Common myeloid progenitor, CD34-positive (primary cell): ENCODE results near the gene RLN1.
A peak's percentile ranks its signal among the peaks of the same experiment; 100 is the strongest.
"Not testable (repeated sequence)": the region's sequence is repeated elsewhere in the genome, so short reads cannot be mapped to it uniquely, and the experiment has no call there.

Source experiments
- CTCF ChIA-PET: fragments of 350-600 bp; sonication (Branson Sonifier 250); formaldehyde crosslinking; loops from one replicate; lab custom pipeline; 2021; ENCODE audit warnings: antibody characterized with exemption; lab: Charles Lee
- POLR2A ChIA-PET: fragments of 350-600 bp; sonication (Branson Sonifier 250); formaldehyde crosslinking; loops from one replicate; lab custom pipeline; 2021; ENCODE audit warnings: antibody characterized with exemption; lab: Charles Lee
- DNase-seq, 3 donors: peaks; one replicate each; pipeline versions ENCODE4 v3.0.0 to v3.0.0-alpha.2; 2013
- H3K27ac ChIP-seq, 2 experiments: 1 replicate in 1 of 2; 2 replicates in 1 of 2; pipeline ENCODE4 v1.7.0; 2013; ENCODE audit warnings: inconsistent platforms in 2 of 2, low read length in 2 of 2, mild to moderate bottlenecking in 2 of 2, low read depth in 1 of 2, moderate library complexity in 1 of 2; ENCODE audit not compliant: severe bottlenecking in 2 of 2, insufficient read depth in 1 of 2, poor library complexity in 1 of 2
- H3K27me3 ChIP-seq, 5 experiments: replicated peaks in 2 of 5; 1 replicate in 3 of 5; 2 replicates in 2 of 5; pipeline versions ENCODE4 v1.6.1 to v1.7.0; 2013; ENCODE audit warnings: low read length in 4 of 5, mild to moderate bottlenecking in 2 of 5, moderate library complexity in 2 of 5, inconsistent platforms in 1 of 5; ENCODE audit not compliant: insufficient read depth in 5 of 5, control insufficient read depth in 4 of 5
- H3K36me3 ChIP-seq, 4 experiments: 1 replicate in 2 of 4; 2 replicates in 2 of 4; pipeline versions ENCODE4 v1.6.1 to v1.7.0; 2013; ENCODE audit warnings: low read length in 3 of 4, control low read depth in 1 of 4, mild to moderate bottlenecking in 1 of 4; ENCODE audit not compliant: control insufficient read depth in 4 of 4, insufficient read depth in 4 of 4
- H3K4me1 ChIP-seq, 4 experiments: 1 replicate in 3 of 4; 2 replicates in 1 of 4; pipeline versions ENCODE4 v1.6.1 to v1.7.1; 2013; ENCODE audit warnings: low read length in 3 of 4, mild to moderate bottlenecking in 3 of 4, control low read depth in 1 of 4, inconsistent platforms in 1 of 4, moderate library complexity in 1 of 4; ENCODE audit not compliant: control insufficient read depth in 4 of 4, insufficient read depth in 4 of 4; ENCODE audit errors: control extremely low read depth in 1 of 4
- H3K4me3 ChIP-seq, 7 experiments: 1 replicate in 4 of 7; 2 replicates in 3 of 7; pipeline versions ENCODE4 v1.5.1 to v1.7.0; 2013; ENCODE audit warnings: mild to moderate bottlenecking in 7 of 7, low read length in 6 of 7, moderate library complexity in 6 of 7, inconsistent platforms in 2 of 7, low read depth in 2 of 7, control low read depth in 1 of 7; ENCODE audit not compliant: insufficient read depth in 4 of 7, control insufficient read depth in 1 of 7; ENCODE audit errors: extremely low read depth in 1 of 7
- H3K9me3 ChIP-seq, 5 experiments: 1 replicate in 4 of 5; 2 replicates in 1 of 5; pipeline versions ENCODE4 v1.6.1 to v1.7.1; 2013; ENCODE audit warnings: low read length in 4 of 5, mild to moderate bottlenecking in 2 of 5, inconsistent platforms in 1 of 5, low read depth in 1 of 5, moderate library complexity in 1 of 5; ENCODE audit not compliant: control insufficient read depth in 4 of 5, insufficient read depth in 2 of 5; ENCODE audit errors: control extremely low read depth in 1 of 5
- WGBS: methylation state at CpG from one replicate; pipeline ENCODE4 v1.1.5; 2013; ENCODE audit not compliant: insufficient coverage; 5-methylcytosine and 5-hydroxymethylcytosine counted together

The RLN1 gene

GRCh38 chr9:5321058-5321457 lies 18.6 kb downstream of the RLN1 start:
- Histone ChIP-seq H3K27ac (no peak overlapping the region), H3K4me3 (no peak overlapping the region), H3K27me3 (no peaks in the 10 kb centered on the region), H3K36me3 (no peaks in the 10 kb centered on the region), H3K9me3 (peaks cover 0 to 4% (median 0%) of the 10 kb centered on the region in 5 experiments), H3K4me1 (peaks cover 0 to 6% (median 0%) of the 10 kb centered on the region in 4 experiments)
- POLR2A ChIA-PET = no interaction called here
- DNase-seq = peak in 2 of 3 donors; percentile 17 to 46
- WGBS = 86% methylated on average over 1 of the region's 1 CpG
- CTCF ChIA-PET = interaction anchor here (1.2 kb wide), 1 partner anchor 24 kb away, joined by 3 read pairs; no protein-coding TSS in a partner anchor

GRCh38 chr9:5316406-5316805 lies 23.3 kb downstream of the RLN1 start:
- H3K4me1 ChIP-seq, POLR2A ChIA-PET, H3K36me3 ChIP-seq, CTCF ChIA-PET, DNase-seq, H3K4me3 ChIP-seq, H3K27ac ChIP-seq, H3K27me3 ChIP-seq: not testable (repeated sequence)
- no CpG with 5 or more reads among the region's 1 CpG for WGBS
- H3K9me3 ChIP-seq = peaks cover 0 to 22% (median 5%) of the 10 kb centered on the region in 5 experiments

- Histone ChIP-seq H3K4me1 (no peaks in the 10 kb centered on the region), H3K27ac (no peak overlapping the region), H3K27me3 (no peaks in the 10 kb centered on the region), H3K4me3 (no peak overlapping the region), H3K9me3 (peaks cover 0 to 22% (median 5%) of the 10 kb centered on the region in 5 experiments), H3K36me3 (peaks cover 0 to 4% (median 1%) of the 10 kb centered on the region in 4 experiments)
- CTCF ChIA-PET = no interaction called here
- POLR2A ChIA-PET = interaction anchor here (0.7 kb wide), 1 partner anchor 234 kb away, joined by 6 read pairs; no protein-coding TSS in a partner anchor
- no peak for DNase-seq
- WGBS = 100% methylated on average over 2 of the region's 4 CpGs
Measured at GRCh38 chr9:5315187-5315923, 24.3 kb downstream of the RLN1 start.

- Histone ChIP-seq H3K4me1 (no peaks in the 10 kb centered on the region), H3K27ac (no peak overlapping the region), H3K4me3 (no peak overlapping the region), H3K27me3 (no peaks in the 10 kb centered on the region), H3K9me3 (peaks cover 0 to 17% (median 5%) of the 10 kb centered on the region in 5 experiments), H3K36me3 (peaks cover 0 to 4% (median 1%) of the 10 kb centered on the region in 4 experiments)
- no peak for DNase-seq
- ChIA-PET CTCF (interaction anchor here (0.7 kb wide), 1 partner anchor 288 kb away, joined by 3 read pairs; no protein-coding TSS in a partner anchor), POLR2A (no interaction called here)
Measured at GRCh38 chr9:5310851-5311250, 28.8 kb downstream of the RLN1 start.

- ChIA-PET CTCF (no interaction called here), POLR2A (no interaction called here)
- Histone ChIP-seq H3K4me3 (no peak overlapping the region), H3K9me3 (no peaks in the 10 kb centered on the region), H3K4me1 (peaks cover 0 to 19% (median 8%) of the 10 kb centered on the region in 4 experiments), H3K36me3 (no peaks in the 10 kb centered on the region), H3K27me3 (no peaks in the 10 kb centered on the region), H3K27ac (no peak overlapping the region)
- DNase-seq = no peak
- WGBS = 100% methylated on average over 1 of the region's 2 CpGs
Measured at GRCh38 chr9:5305741-5306140, 33.9 kb downstream of the RLN1 start.

GRCh38 chr9:5303840-5304795 lies 35.6 kb downstream of the RLN1 start, which contains the start of gene RLN2:
RLN2 (minus strand) TSS chr9:5304716; CDS start chr9:5304580, 136 bp downstream.
- H3K4me3 ChIP-seq = peak within 1 kb of the TSS in 3 of 7 experiments; percentile 48 to 54 (median 54)
- H3K36me3 ChIP-seq, POLR2A ChIA-PET, H3K9me3 ChIP-seq, H3K27ac ChIP-seq, H3K27me3 ChIP-seq: not testable (repeated sequence)
- CTCF ChIA-PET = interaction anchor here (0.6 kb wide), 1 partner anchor 179 kb away, joined by 3 read pairs; no protein-coding TSS in a partner anchor
- H3K4me1 ChIP-seq = peaks cover 0 to 19% (median 8%) of the 10 kb centered on the region in 4 experiments
- peak in 1 of 3 donors; percentile 31 for DNase-seq
- 41% methylated on average over 6 of the region's 50 CpGs for WGBS
